NCI-H2227 treated with DMSO at 0.1 percent for 48 hours (cell line): ENCODE results near the gene GCN1.

Experiments
- DNase-seq: peaks from one replicate; lab custom pipeline; 2025; lab: John Stamatoyannopoulos, UW

The GCN1 gene

GRCh38 chr12:120175537-120175936, 19.0 kb downstream of the GCN1 start:
- DNase-seq, result no peak

- no peak for DNase-seq
These were observed 19.5 kb downstream of the GCN1 start for GRCh38 chr12:120175062-120175461.

GRCh38 chr12:120172053-120172452, 22.5 kb downstream of the GCN1 start:
- DNase-seq, result no peak

GRCh38 chr12:120170631-120171030, 23.9 kb downstream of the GCN1 start:
- no peak for DNase-seq

- DNase-seq, result no peak
These were observed 24.6 kb downstream of the GCN1 start for GRCh38 chr12:120169946-120170345.

GRCh38 chr12:120168337-120168736, 26.2 kb downstream of the GCN1 start:
- DNase-seq, result peak; percentile 58

GRCh38 chr12:120167529-120168095, 26.9 kb downstream of the GCN1 start:
- peak; percentile 94 for DNase-seq

GRCh38 chr12:120164293-120164692, 30.2 kb downstream of the GCN1 start:
- no peak for DNase-seq

- DNase-seq, result no peak
These were observed 31.8 kb downstream of the GCN1 start for GRCh38 chr12:120162763-120163162.

GRCh38 chr12:120161852-120162251, 32.7 kb downstream of the GCN1 start:
- DNase-seq, result no peak

GRCh38 chr12:120159509-120160237, 34.8 kb downstream of the GCN1 start:
- no peak for DNase-seq

GRCh38 chr12:120158351-120158750, 36.2 kb downstream of the GCN1 start:
- DNase-seq, result no peak

- no peak for DNase-seq
These were observed 36.8 kb downstream of the GCN1 start for GRCh38 chr12:120157678-120158077.

GRCh38 chr12:120156315-120157259, 37.9 kb downstream of the GCN1 start:
- no peak for DNase-seq

- no peak for DNase-seq
These were observed 39.4 kb downstream of the GCN1 start for GRCh38 chr12:120155072-120155471.

- no peak for DNase-seq
These were observed 43.5 kb downstream of the GCN1 start for GRCh38 chr12:120150919-120151525.

GRCh38 chr12:120148011-120148410, 46.5 kb downstream of the GCN1 start:
- no peak for DNase-seq

GRCh38 chr12:120145164-120145563, 49.4 kb downstream of the GCN1 start:
- no peak for DNase-seq

GRCh38 chr12:120144215-120144614, 50.3 kb downstream of the GCN1 start:
- no peak for DNase-seq

GRCh38 chr12:120142231-120142877, 52.2 kb downstream of the GCN1 start:
- no peak for DNase-seq

GRCh38 chr12:120141336-120141735, 53.2 kb downstream of the GCN1 start:
- no peak for DNase-seq

- no peak for DNase-seq
These were observed 53.9 kb downstream of the GCN1 start for GRCh38 chr12:120140603-120141002.
